ENCODE measurements around the gene ARL4C. TPM values are rescaled to one million over a fixed set of nuclear protein-coding genes. Genes with fewer than 3 reads are reported as not detected.

ARL4C gene
- total and polyA plus RNA-seq, 2 of the 8 experiments (the other 6 are each of a cell fraction or from before 2014, with no cell fraction given): 7.0 to 16.9 TPM

DNA sequence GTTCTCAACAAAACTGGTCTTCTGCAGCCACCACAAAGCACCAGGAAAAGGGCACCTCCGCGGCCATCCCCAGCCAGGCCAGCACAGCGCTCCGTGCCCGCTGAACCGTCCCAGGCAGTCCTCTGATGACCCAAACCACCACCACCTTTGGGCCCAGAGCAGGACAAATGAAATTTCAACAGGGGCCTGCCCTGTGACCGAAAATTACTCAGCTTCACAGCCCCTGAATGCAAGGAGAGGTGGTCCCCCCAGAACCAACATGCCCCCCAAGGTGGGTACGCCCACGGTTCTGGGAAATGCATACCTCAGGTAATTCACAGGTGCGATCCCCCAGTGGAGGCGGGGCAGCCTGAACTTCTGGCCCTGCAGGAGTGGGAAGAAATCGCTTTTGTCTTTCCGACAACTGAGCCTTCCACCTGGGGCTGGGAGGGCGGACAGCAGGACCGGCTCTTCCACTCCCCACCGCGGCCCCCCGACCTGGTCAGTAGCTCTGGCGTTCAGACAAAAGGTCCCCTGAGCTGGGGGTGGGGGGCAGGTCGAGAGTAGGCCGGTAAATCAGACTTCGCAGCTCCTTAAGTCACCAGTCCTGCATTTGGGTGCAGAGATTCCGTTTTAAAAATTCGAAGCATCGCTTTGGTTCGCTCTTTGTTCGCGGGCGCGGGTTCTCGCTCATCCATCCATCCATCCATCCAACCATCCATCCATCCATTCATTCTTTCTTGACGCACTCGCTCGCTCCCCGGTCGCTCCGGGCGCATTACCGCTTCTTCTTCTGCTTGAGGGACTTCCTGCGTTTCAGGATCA is 1.4 kb downstream of the ARL4C start (continued):
- no peak for TF ChIP-seq SIRT6 (IDR thresholded peaks at IDR 0.05; ENCODE audit: low read length)
- TF ChIP-seq EZH2 (IDR thresholded peaks at IDR 0.05; ENCODE audit: low read depth, low read length, severe bottlenecking): no peak
- TF ChIP-seq BCL11A (IDR thresholded peaks at IDR 0.05; ENCODE audit: low read depth in 2 of 2, low read length in 2 of 2): no peak
- TF ChIP-seq, protein P1, sequence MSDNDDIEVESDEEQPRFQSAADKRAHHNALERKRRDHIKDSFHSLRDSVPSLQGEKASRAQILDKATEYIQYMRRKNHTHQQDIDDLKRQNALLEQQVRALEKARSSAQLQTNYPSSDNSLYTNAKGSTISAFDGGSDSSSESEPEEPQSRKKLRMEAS (IDR thresholded peaks at IDR 0.05): no peak
- no peak for TF ChIP-seq SIX5 (IDR thresholded peaks at IDR 0.05; ENCODE audit: low read depth, low read length)
- 0 out of 2 replicates have a peak, but pooled peaks have one; percentile 31 for TF ChIP-seq BACH1 (IDR thresholded peaks at IDR 0.05; ENCODE audit: low read length)
- TF ChIP-seq HDAC2 (IDR thresholded peaks at IDR 0.05; ENCODE audit: borderline replicate concordance in 1 of 2, low read depth in 2 of 2, low read length in 2 of 2): 0 out of 4 replicates have a peak, but pooled peaks of 1 of the 2 experiments have one; percentile 17
- no peak for TF ChIP-seq RXRA (IDR thresholded peaks at IDR 0.05; ENCODE audit: insufficient read depth, low read depth, low read length)
- TF ChIP-seq NANOG (IDR thresholded peaks at IDR 0.05; ENCODE audit: insufficient read depth, low read depth, low read length, poor library complexity, severe bottlenecking): no peak
- TF ChIP-seq GTF2F1 (IDR thresholded peaks at IDR 0.05; ENCODE audit: borderline replicate concordance, low read depth, low read length): no peak
- TF ChIP-seq, protein P2, sequence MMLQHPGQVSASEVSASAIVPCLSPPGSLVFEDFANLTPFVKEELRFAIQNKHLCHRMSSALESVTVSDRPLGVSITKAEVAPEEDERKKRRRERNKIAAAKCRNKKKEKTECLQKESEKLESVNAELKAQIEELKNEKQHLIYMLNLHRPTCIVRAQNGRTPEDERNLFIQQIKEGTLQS (IDR thresholded peaks at IDR 0.05; ENCODE audit: insufficient read depth, low read depth, low read length): no peak
- TF ChIP-seq YY1 (IDR thresholded peaks at IDR 0.05; ENCODE audit: low read depth, low read length): no peak
- TF ChIP-seq SIN3A (conservative IDR thresholded peaks at IDR 0.05 in 1 of 2, IDR thresholded peaks at IDR 0.05 in 1 of 2; ENCODE audit: low read depth in 1 of 2, low read length in 2 of 2): no peak
- no peak for TF ChIP-seq SP2 (IDR thresholded peaks at IDR 0.05; ENCODE audit: low read length)
- no peak for TF ChIP-seq SP4 (IDR thresholded peaks at IDR 0.05; ENCODE audit: low read length)
- no peak for TF ChIP-seq BRCA1 (IDR thresholded peaks at IDR 0.05; ENCODE audit: low read depth, low read length)
- TF ChIP-seq SP1 (IDR thresholded peaks at IDR 0.05; ENCODE audit: low read depth, low read length): no peak
- peak; percentile 63 for TF ChIP-seq EGR1 (IDR thresholded peaks at IDR 0.05; ENCODE audit: borderline replicate concordance, low read depth, low read length)
- TF ChIP-seq TEAD4 (IDR thresholded peaks at IDR 0.05; ENCODE audit: low read depth, low read length): peak; percentile 14; the same call in 1 of the 2 replicates
- TF ChIP-seq PHF8 (conservative IDR thresholded peaks at IDR 0.05; ENCODE audit: low read depth, low read length): no peak; the same call in 1 of the 2 replicates
- TF ChIP-seq, protein P3, sequence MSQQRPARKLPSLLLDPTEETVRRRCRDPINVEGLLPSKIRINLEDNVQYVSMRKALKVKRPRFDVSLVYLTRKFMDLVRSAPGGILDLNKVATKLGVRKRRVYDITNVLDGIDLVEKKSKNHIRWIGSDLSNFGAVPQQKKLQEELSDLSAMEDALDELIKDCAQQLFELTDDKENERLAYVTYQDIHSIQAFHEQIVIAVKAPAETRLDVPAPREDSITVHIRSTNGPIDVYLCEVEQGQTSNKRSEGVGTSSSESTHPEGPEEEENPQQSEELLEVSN (IDR thresholded peaks at IDR 0.05): no peak
- TF ChIP-seq SRF (IDR thresholded peaks at IDR 0.05; ENCODE audit: low read depth, low read length): no peak
- 0 out of 2 replicates have a peak, but pooled peaks have one; percentile 43 for TF ChIP-seq TCF12 (IDR thresholded peaks at IDR 0.05; ENCODE audit: low read depth, low read length)
